Keratinocyte (primary cell): ENCODE results near the gene TNS1. TPM values are rescaled to one million over a fixed set of nuclear protein-coding genes. Genes with fewer than 3 reads are reported as not detected.
A peak's percentile ranks its signal among the peaks of the same experiment; 100 is the strongest.

Experiments
- DNase-seq: peaks from one replicate; pipeline ENCODE4 v3.0.0-alpha.2; 2011; ENCODE audit warnings: low read depth, missing footprints, low spot score
- FAIRE-seq: peaks from 2 replicates; lab custom pipeline; 2011; peaks lifted over from hg19 to GRCh38; lab: Jason Lieb, UNC
- H2AFZ ChIP-seq: 2 replicates; pipeline ENCODE4 v1.6.0; 2012; ENCODE audit warnings: low read length, control low read depth, inconsistent platforms; ENCODE audit not compliant: control insufficient read depth
- H3K27ac ChIP-seq: 2 replicates; pipeline ENCODE4 v1.5.1; 2011; ENCODE audit warnings: low read length; ENCODE audit not compliant: control insufficient read depth, insufficient read depth
- H3K27me3 ChIP-seq: 3 replicates; pipeline ENCODE4 v1.6.0; 2011; ENCODE audit warnings: low read length; ENCODE audit not compliant: control insufficient read depth, insufficient read depth; ENCODE audit errors: extremely low read depth
- H3K36me3 ChIP-seq, 2 experiments: 2 replicates in 1 of 2; 3 replicates in 1 of 2; pipeline ENCODE4 v1.5.1; 2011; ENCODE audit warnings: low read length in 2 of 2, mild to moderate bottlenecking in 1 of 2; ENCODE audit not compliant: control insufficient read depth in 2 of 2, insufficient read depth in 2 of 2; ENCODE audit errors: extremely low read depth in 1 of 2
- H3K4me1 ChIP-seq: 3 replicates; pipeline ENCODE4 v1.5.1; 2011; ENCODE audit warnings: low read length; ENCODE audit not compliant: control insufficient read depth, insufficient read depth; ENCODE audit errors: extremely low read depth
- H3K4me2 ChIP-seq: 3 replicates; pipeline ENCODE4 v1.6.0; 2011; ENCODE audit warnings: low read depth, low read length; ENCODE audit not compliant: control insufficient read depth, insufficient read depth; ENCODE audit errors: extremely low read depth
- H3K4me3 ChIP-seq, 3 experiments: fragments of 200-600 bp in 1 of 3; sonication (generic) in 1 of 3; 2 replicates in 2 of 3; 3 replicates in 1 of 3; pipeline ENCODE4 v1.5.1; 2011 to 2016; ENCODE audit warnings: low read length in 3 of 3, mild to moderate bottlenecking in 3 of 3, control low read depth in 2 of 3, inconsistent platforms in 1 of 3, low read depth in 1 of 3, mixed read lengths in 1 of 3, mixed run types in 1 of 3, moderate library complexity in 1 of 3; ENCODE audit not compliant: control insufficient read depth in 2 of 3, insufficient read depth in 2 of 3; ENCODE audit errors: extremely low read depth in 1 of 3
- H3K79me2 ChIP-seq: 2 replicates; pipeline ENCODE4 v1.6.0; 2012; ENCODE audit warnings: low read length; ENCODE audit not compliant: control insufficient read depth, insufficient read depth
- H3K9ac ChIP-seq: 3 replicates; pipeline ENCODE4 v1.6.0; 2011; ENCODE audit warnings: low read length; ENCODE audit not compliant: control insufficient read depth, insufficient read depth; ENCODE audit errors: extremely low read depth
- H3K9me1 ChIP-seq: 3 replicates; pipeline ENCODE4 v1.6.0; 2011; ENCODE audit warnings: low read length; ENCODE audit not compliant: control insufficient read depth, insufficient read depth; ENCODE audit errors: extremely low read depth
- H3K9me3 ChIP-seq: 2 replicates; pipeline ENCODE4 v1.5.1; 2012; ENCODE audit warnings: low read depth, low read length; ENCODE audit not compliant: control insufficient read depth
- H4K20me1 ChIP-seq: 3 replicates; pipeline ENCODE4 v1.6.0; 2011; ENCODE audit warnings: low read length; ENCODE audit not compliant: control insufficient read depth, insufficient read depth; ENCODE audit errors: extremely low read depth
- EZH2 ChIP-seq: IDR thresholded peaks from one replicate; pipeline ENCODE4 v1.6.1; 2012; ENCODE audit warnings: inconsistent platforms, mild to moderate bottlenecking, low read length, moderate library complexity
- dilution Hi-C: fragments of 300-500 bp; cut with MboI; formaldehyde crosslinking; loops from one replicate; pipeline ENCODE4 v1.7.0; 2020; ENCODE audit warnings: low sequenced_read_pairs; ENCODE audit not compliant: extremely low pct_ligation_motif_present
- polyA plus RNA-seq, 5 experiments: library from polyadenylated mRNA; depleted of rRNA in 3 of 5; stranded (reverse) in 3 of 5; stranded (forward) in 1 of 5; unstranded in 1 of 5; fragments of >200 nt; gene quantifications; 1 replicate in 1 of 5; 2 replicates in 3 of 5; 3 replicates in 1 of 5; pipeline versions ENCODE4 v1.2.1 to v1.2.3, GENCODE V29; 2011 to 2012; ENCODE audit warnings: missing spikeins in 2 of 5, low read depth in 1 of 5, low replicate concordance in 1 of 5
- TF ChIP-seq, protein P1 (sequence below), 3 experiments: IDR thresholded peaks in 1 of 3; conservative IDR thresholded peaks in 1 of 3; optimal IDR thresholded peaks in 1 of 3; 2 replicates in 2 of 3; 3 replicates in 1 of 3; pipeline versions ENCODE3 to v1.5.1; 2011; ENCODE audit warnings: low read length in 3 of 3, mild to moderate bottlenecking in 3 of 3, moderate library complexity in 2 of 3, control low read depth in 1 of 3, inconsistent platforms in 1 of 3; ENCODE audit not compliant: insufficient read depth in 2 of 3; ENCODE audit errors: extremely low read depth in 1 of 3

Gene TNS1
- polyA plus RNA-seq, 1 donor (not counting 4 experiments of a cell fraction or from before 2014, with no cell fraction given) = 2.5 TPM

DNA sequence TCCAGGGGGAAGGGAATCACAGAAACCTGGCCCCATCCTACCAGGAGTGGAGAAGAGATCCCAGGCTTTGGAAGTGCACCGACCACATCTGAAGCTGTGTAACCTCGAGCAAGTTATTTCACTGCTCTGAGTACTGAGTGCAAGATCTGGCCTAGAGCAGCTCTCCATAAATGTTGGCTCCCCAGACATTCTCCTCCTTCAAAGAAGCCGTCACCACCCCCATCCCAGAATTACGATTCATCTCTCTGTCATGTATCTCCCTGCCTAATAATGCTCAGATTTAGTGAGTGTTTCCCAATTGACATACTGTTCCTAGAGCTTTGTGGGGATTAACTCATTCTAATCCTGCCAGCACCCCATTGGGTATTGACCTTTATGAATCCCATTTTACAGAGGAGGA is 51.7 kb downstream of the TNS1 start:
- Histone ChIP-seq H3K27ac (no peak overlapping the region), H3K9ac (no peak overlapping the region), H3K4me1 (peaks cover 23% of the 10 kb centered on the region), H3K79me2 (no peaks in the 10 kb centered on the region), H3K4me3 (no peak overlapping the region), H3K27me3 (peaks cover 13% of the 10 kb centered on the region), H3K9me1 (no peaks in the 10 kb centered on the region), H3K36me3 (no peaks in the 10 kb centered on the region), H3K4me2 (no peak overlapping the region), H4K20me1 (no peaks in the 10 kb centered on the region), H2AFZ (no peak overlapping the region), H3K9me3 (no peaks in the 10 kb centered on the region)
- dilution Hi-C loops = no loop called here
- TF ChIP-seq, protein P1, sequence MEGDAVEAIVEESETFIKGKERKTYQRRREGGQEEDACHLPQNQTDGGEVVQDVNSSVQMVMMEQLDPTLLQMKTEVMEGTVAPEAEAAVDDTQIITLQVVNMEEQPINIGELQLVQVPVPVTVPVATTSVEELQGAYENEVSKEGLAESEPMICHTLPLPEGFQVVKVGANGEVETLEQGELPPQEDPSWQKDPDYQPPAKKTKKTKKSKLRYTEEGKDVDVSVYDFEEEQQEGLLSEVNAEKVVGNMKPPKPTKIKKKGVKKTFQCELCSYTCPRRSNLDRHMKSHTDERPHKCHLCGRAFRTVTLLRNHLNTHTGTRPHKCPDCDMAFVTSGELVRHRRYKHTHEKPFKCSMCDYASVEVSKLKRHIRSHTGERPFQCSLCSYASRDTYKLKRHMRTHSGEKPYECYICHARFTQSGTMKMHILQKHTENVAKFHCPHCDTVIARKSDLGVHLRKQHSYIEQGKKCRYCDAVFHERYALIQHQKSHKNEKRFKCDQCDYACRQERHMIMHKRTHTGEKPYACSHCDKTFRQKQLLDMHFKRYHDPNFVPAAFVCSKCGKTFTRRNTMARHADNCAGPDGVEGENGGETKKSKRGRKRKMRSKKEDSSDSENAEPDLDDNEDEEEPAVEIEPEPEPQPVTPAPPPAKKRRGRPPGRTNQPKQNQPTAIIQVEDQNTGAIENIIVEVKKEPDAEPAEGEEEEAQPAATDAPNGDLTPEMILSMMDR (optimal IDR thresholded peaks at IDR 0.05 in 1 of 3, IDR thresholded peaks at IDR 0.05 in 1 of 3, conservative IDR thresholded peaks at IDR 0.05 in 1 of 3; ENCODE audit: extremely low read depth in 1 of 3, insufficient read depth in 2 of 3, low read length in 3 of 3) = no peak
- TF ChIP-seq EZH2 = no peak
- FAIRE-seq (peak; percentile 68), DNase-seq (no peak)

DNA sequence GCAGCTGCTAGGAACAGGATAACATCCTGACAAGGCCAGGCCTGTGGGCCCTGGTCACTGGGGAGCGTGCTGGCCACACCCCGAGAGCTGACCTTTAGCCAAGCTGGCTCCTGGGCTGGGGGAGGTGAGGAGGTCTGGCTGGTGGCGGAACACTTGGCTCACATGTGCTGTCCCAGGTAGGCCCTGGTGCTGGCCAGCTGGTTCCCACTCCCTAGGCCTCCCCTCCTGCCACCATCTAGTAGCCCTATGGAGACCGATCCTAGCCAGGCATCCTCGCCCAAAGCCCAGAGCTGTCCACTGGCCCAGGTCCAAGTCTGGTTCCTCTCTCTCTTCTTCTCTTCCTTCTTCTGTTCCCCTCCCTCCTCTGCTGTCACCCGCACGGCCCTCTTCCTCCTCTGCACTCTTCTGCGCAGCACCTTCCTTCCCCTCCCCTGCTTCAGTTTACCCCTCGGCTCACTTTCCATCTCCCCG is 52.4 kb downstream of the TNS1 start:
- dilution Hi-C loops = no loop called here
- H3K79me2 ChIP-seq = no peaks in the 10 kb centered on the region
- no peak overlapping the region for H3K9ac ChIP-seq
- no peak overlapping the region for H3K4me3 ChIP-seq
- no peak overlapping the region for H2AFZ ChIP-seq
- peaks cover 23% of the 10 kb centered on the region for H3K4me1 ChIP-seq
- H3K9me3 ChIP-seq = no peaks in the 10 kb centered on the region
- no peaks in the 10 kb centered on the region for H3K36me3 ChIP-seq
- peaks cover 19% of the 10 kb centered on the region for H3K27me3 ChIP-seq
- FAIRE-seq (no peak), DNase-seq (no peak)
- no peak overlapping the region for H3K27ac ChIP-seq
- H3K9me1 ChIP-seq = no peaks in the 10 kb centered on the region
- TF ChIP-seq EZH2 = no peak
- TF ChIP-seq, protein P1 (optimal IDR thresholded peaks at IDR 0.05 in 1 of 3, IDR thresholded peaks at IDR 0.05 in 1 of 3, conservative IDR thresholded peaks at IDR 0.05 in 1 of 3; ENCODE audit: extremely low read depth in 1 of 3, insufficient read depth in 2 of 3, low read length in 3 of 3) = no peak
- no peaks in the 10 kb centered on the region for H4K20me1 ChIP-seq
- H3K4me2 ChIP-seq = no peak overlapping the region
